ENCODE results near the gene TMSB4X. TPM values are rescaled to one million over a fixed set of nuclear protein-coding genes. Genes with fewer than 3 reads are reported as not detected.
"Not testable (repeated sequence)": the region's sequence is repeated elsewhere in the genome, so short reads cannot be mapped to it uniquely, and the experiment has no call there.

The TMSB4X gene
- total RNA-seq, 4 donors from 2014 or later: 3,029 to 4,490 (median 3,421) TPM

DNA sequence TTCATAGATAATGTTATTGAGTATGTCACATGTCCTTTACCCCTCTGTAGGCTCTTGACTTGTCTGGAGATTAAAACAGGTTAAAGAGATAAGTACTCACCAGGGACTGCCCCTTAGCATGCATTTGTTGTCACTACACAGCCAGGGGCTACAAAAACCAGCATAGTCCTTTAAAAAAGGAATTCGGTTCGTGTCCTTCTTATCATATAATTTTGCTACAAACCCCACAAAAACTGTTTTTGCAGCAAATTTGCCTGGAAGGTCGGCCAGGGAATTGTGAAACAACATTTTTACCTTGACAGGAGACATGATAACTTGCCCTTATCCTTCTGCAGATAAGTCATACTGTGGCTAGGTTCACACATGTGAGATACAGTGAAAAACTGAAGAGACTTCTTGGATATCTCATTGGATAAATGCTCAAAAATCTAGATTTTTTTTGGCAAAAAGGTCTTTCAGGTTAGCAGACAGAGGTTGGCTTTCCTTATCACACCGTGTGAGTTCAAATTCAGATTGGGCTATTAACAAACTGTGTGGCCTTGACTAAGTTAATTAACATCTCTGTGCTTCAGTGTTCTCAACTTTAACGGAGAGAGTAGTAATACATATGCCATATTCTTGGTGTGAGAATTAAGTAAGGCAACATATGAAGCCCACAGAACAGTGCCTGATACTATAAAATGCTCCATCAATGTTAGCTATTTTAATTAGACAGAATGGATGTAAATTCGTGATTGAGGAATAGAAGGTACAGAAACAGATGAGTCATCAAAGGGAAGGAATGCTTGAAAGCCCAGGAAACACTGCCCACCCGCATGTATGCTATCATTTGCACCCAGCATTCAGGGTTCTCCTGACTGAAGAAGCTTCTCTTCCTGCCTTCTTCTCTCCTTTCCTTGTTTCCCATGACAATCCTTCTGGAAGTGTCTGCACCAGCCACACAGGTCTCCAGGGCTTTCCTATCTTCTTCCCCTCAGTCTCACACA, 39.5 kb downstream of the TMSB4X start:
- Histone ChIP-seq H3K27ac (peak overlapping the region in 1 of 4 donors; percentile 56), H3K27me3 (no peaks in the 10 kb centered on the region), H3K36me3 (no peaks in the 10 kb centered on the region), H3K4me3 (no peak overlapping the region), H3K9me3 (no peaks in the 10 kb centered on the region), H3K4me1 (peaks cover 0 to 13% (median 2%) of the 10 kb centered on the region in 4 donors)
- TF ChIP-seq POLR2A (IDR thresholded peaks at IDR 0.05) (no peak), EP300 (IDR thresholded peaks at IDR 0.05) (no peak)
- TF ChIP-seq, protein P1, sequence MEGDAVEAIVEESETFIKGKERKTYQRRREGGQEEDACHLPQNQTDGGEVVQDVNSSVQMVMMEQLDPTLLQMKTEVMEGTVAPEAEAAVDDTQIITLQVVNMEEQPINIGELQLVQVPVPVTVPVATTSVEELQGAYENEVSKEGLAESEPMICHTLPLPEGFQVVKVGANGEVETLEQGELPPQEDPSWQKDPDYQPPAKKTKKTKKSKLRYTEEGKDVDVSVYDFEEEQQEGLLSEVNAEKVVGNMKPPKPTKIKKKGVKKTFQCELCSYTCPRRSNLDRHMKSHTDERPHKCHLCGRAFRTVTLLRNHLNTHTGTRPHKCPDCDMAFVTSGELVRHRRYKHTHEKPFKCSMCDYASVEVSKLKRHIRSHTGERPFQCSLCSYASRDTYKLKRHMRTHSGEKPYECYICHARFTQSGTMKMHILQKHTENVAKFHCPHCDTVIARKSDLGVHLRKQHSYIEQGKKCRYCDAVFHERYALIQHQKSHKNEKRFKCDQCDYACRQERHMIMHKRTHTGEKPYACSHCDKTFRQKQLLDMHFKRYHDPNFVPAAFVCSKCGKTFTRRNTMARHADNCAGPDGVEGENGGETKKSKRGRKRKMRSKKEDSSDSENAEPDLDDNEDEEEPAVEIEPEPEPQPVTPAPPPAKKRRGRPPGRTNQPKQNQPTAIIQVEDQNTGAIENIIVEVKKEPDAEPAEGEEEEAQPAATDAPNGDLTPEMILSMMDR (IDR thresholded peaks at IDR 0.05): no peak
- no peak for DNase-seq (ENCODE audit: low spot score in 2 of 2)
- WGBS, 2 donors: 63 to 86% methylated on average over 7 of the region's 7 CpGs

- no peak for DNase-seq (ENCODE audit: low spot score in 2 of 2)
- 45 to 57% methylated on average over 3 of the region's 3 CpGs for WGBS, 2 donors
- TF ChIP-seq, protein P1 (IDR thresholded peaks at IDR 0.05): no peak
- TF ChIP-seq POLR2A (IDR thresholded peaks at IDR 0.05) (no peak), EP300 (IDR thresholded peaks at IDR 0.05) (no peak)
These were observed 40.8 kb downstream of the TMSB4X start for GRCh38 chrX:13015536-13016236.

DNA sequence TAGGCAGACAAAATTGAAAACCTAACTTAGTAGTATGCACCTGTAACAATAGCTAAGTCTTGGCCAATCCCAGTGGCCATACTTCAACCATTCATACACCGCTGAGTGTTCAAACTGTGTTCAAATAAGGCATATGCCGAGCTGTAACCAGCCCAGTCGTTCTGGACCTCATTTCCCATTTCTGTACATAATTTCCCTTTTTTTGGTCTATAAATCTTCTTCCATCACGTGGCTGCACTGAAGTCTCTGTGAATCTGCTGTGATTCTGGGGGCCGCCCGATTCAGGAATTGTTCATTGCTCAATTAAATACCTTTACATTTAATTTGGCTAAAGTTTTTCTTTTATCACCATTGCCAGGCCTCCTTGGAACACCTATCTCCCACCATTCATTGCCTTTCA, 41.8 kb downstream of the TMSB4X start:
- H3K9me3 ChIP-seq; H3K4me1 ChIP-seq; H3K36me3 ChIP-seq; H3K4me3 ChIP-seq; DNase-seq (ENCODE audit: low spot score in 2 of 2); H3K27me3 ChIP-seq; H3K27ac ChIP-seq: not testable (repeated sequence)
- whole genome bisulfite sequencing, 2 donors: 73 to 89% methylated on average over 6 of the region's 6 CpGs

More at GRCh38 chrX:13015536-13016236, 40.8 kb downstream of the TMSB4X start:
- Histone ChIP-seq H3K9me3 (no peaks in the 10 kb centered on the region), H3K36me3 (no peaks in the 10 kb centered on the region), H3K4me3 (no peak overlapping the region), H3K27ac (no peak overlapping the region), H3K27me3 (no peaks in the 10 kb centered on the region), H3K4me1 (peaks cover 0 to 9% (median 2%) of the 10 kb centered on the region in 4 donors)

DNA sequence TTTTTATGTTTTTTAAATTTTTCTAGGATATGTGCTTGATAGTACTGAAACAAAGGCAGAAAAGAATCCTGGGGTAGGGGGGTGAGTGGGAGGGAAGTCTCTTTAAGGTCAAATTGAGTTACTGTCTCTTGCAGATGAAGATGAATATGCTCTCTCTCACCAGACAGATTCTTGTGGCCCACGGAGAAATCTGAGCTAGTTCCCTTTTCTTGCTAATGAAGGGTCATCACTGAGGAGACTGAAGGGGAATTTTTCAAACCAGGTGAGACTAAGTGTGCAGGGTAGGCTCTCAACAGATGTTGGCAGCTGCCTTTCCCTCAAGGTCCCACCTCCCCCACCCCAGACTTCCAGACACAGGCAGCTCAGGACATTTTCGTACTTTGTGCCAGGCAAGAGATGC, 48.0 kb downstream of the TMSB4X start:
- no peak for DNase-seq (ENCODE audit: low spot score in 2 of 2)
- Histone ChIP-seq H3K4me1 (no peaks in the 10 kb centered on the region), H3K27me3 (no peaks in the 10 kb centered on the region), H3K36me3 (no peaks in the 10 kb centered on the region), H3K4me3 (no peak overlapping the region), H3K27ac (no peak overlapping the region), H3K9me3 (no peaks in the 10 kb centered on the region)
- 42 to 55% methylated on average over 2 of the region's 2 CpGs for WGBS, 2 donors
- TF ChIP-seq, protein P1 (IDR thresholded peaks at IDR 0.05): no peak
- TF ChIP-seq POLR2A (IDR thresholded peaks at IDR 0.05) (no peak), EP300 (IDR thresholded peaks at IDR 0.05) (no peak)

GRCh38 chrX:13023567-13023966, 48.7 kb downstream of the TMSB4X start:
- TF ChIP-seq, protein P1 (IDR thresholded peaks at IDR 0.05): no peak
- TF ChIP-seq EP300 (IDR thresholded peaks at IDR 0.05) (no peak), POLR2A (IDR thresholded peaks at IDR 0.05) (no peak)
- no peaks in the 10 kb centered on the region for H3K36me3 ChIP-seq
- WGBS, 2 donors: 84 to 88% methylated on average over 3 of the region's 3 CpGs
- no peak overlapping the region for H3K4me3 ChIP-seq
- no peaks in the 10 kb centered on the region for H3K27me3 ChIP-seq
- H3K4me1 ChIP-seq: peaks cover 0 to under 1% (median 0%) of the 10 kb centered on the region in 4 donors
- H3K9me3 ChIP-seq: no peaks in the 10 kb centered on the region
- no peak overlapping the region for H3K27ac ChIP-seq
- no peak for DNase-seq (ENCODE audit: low spot score in 2 of 2)

Measured in tibial nerve (tissue), 4 donors.